ENCODE measurements around the gene AFF3. TPM values are rescaled to one million over a fixed set of nuclear protein-coding genes. Genes with fewer than 3 reads are reported as not detected.

AFF3 gene
- total and polyA plus RNA-seq, 2 of the 8 experiments (the other 6 are each of a cell fraction or from before 2014, with no cell fraction given) = 0.27 to 3.0 TPM

DNA sequence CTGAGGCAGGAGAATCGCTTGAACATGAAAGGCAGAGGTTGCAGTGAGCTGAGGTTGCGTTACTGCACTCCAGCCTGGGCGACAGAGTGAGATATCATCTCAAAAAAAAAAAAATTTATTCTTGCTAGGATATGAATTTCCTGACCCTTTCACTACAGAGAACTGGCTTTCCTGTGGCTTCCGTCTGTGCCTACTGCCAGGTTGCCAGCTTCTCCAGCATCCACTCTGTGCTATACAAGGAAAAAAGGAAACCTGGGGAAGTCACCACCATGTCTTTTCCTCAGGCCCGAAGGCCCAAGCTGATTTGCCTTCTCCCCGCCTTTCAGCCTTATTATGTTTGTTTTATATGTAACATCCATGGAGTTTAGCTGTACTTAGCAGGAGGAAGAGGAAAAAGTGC, 530.6 kb downstream of the AFF3 start:
- Histone ChIP-seq H4K20me1 (replicated peaks in 1 of 2; ENCODE audit: control insufficient read depth in 1 of 2, insufficient read depth in 2 of 2, low read length in 2 of 2) (no peaks in the 10 kb centered on the region), H3K14ac (ENCODE audit: insufficient read length) (no peak overlapping the region), H3K79me2 (ENCODE audit: control insufficient read depth in 1 of 2, insufficient read depth in 2 of 2, low read length in 2 of 2) (no peaks in the 10 kb centered on the region), H3K4me1 (replicated peaks in 1 of 4; ENCODE audit: control insufficient read depth in 3 of 4, insufficient read depth in 4 of 4, low read length in 3 of 4) (no peaks in the 10 kb centered on the region), H3K27me3 (replicated peaks in 1 of 4; ENCODE audit: control insufficient read depth in 3 of 4, extremely low read depth in 1 of 4, insufficient read depth in 3 of 4, low read length in 3 of 4) (no peaks in the 10 kb centered on the region), H2BK120ac (replicated peaks; ENCODE audit: low read depth, low read length) (no peak overlapping the region), H3K27ac (ENCODE audit: low read depth, low read length) (no peak overlapping the region), H3K9ac (replicated peaks in 1 of 4; ENCODE audit: extremely low read depth in 1 of 4, low read depth in 3 of 4, low read length in 3 of 4) (no peak overlapping the region), H3K4me2 (ENCODE audit: insufficient read depth in 1 of 2, low read depth in 2 of 2, low read length in 2 of 2) (no peak overlapping the region), H4K91ac (replicated peaks; ENCODE audit: insufficient read length, low read length) (no peak overlapping the region), H2BK20ac (ENCODE audit: low read length) (no peak overlapping the region), H2BK12ac (ENCODE audit: low read depth, low read length) (no peak overlapping the region), H3K23me2 (ENCODE audit: low read depth, low read length) (no peaks in the 10 kb centered on the region), H2AFZ (ENCODE audit: low read length) (no peak overlapping the region), H3K4me3 (ENCODE audit: extremely low read depth in 1 of 4, insufficient read depth in 2 of 4, low read depth in 3 of 4, low read length in 4 of 4) (no peak overlapping the region), H3K9me3 (ENCODE audit: insufficient read depth in 2 of 2, low read depth in 1 of 2, low read length in 1 of 2) (no peaks in the 10 kb centered on the region), H2BK15ac (ENCODE audit: low read length) (no peak overlapping the region), H3K79me1 (ENCODE audit: low read depth, low read length) (no peaks in the 10 kb centered on the region), H3K36me3 (ENCODE audit: control insufficient read depth in 2 of 4, insufficient read depth in 4 of 4, low read length in 3 of 4) (no peaks in the 10 kb centered on the region), H3K18ac (ENCODE audit: extremely low read depth, low read length) (no peak overlapping the region), H3K23ac (ENCODE audit: insufficient read length) (no peak overlapping the region), H3K56ac (replicated peaks; ENCODE audit: insufficient read length, low read depth, low read length) (no peak overlapping the region), H3K4ac (replicated peaks; ENCODE audit: insufficient read length, low read depth, low read length) (no peak overlapping the region), H4K8ac (ENCODE audit: extremely low read depth, insufficient read depth, low read length) (no peak overlapping the region), H2AK5ac (ENCODE audit: low read depth, low read length) (no peak overlapping the region), H4K5ac (ENCODE audit: insufficient read length, low read depth, low read length) (no peak overlapping the region), H2BK5ac (ENCODE audit: low read depth, low read length) (no peak overlapping the region)
- ChIA-PET CTCF (ENCODE audit: partially characterized antibody) (interaction anchor here (0.7 to 2.0 kb wide), 7 partner anchors 8 to 679 kb away, joined by 3 to 8 read pairs (median 6); no protein-coding TSS in a partner anchor), POLR2A (ENCODE audit: partially characterized antibody) (no interaction called here)
- no peak for DNase-seq (ENCODE audit: low read depth in 1 of 2, low spot score in 2 of 2)
- FAIRE-seq = no peak
- WGBS, 2 experiments (ENCODE audit: extremely low coverage in 1 of 2, insufficient coverage in 1 of 2, insufficient read length in 1 of 2, insufficient replicate concordance in 2 of 2, low coverage in 1 of 2, low lambda C conversion rate in 2 of 2, missing lambda C conversion rate in 1 of 2) = 98% methylated on average over 6 of the region's 6 CpGs; no CpG with 5 or more reads in 1 of the 2 experiments
- no peak for TF ChIP-seq TBP (IDR thresholded peaks at IDR 0.05; ENCODE audit: low read depth, low read length)
- no peak for TF ChIP-seq BRCA1 (IDR thresholded peaks at IDR 0.05; ENCODE audit: low read depth, low read length)
